Liver (tissue), 9 donors: ENCODE results near the gene ARL3. TPM values are rescaled to one million over a fixed set of nuclear protein-coding genes. Genes with fewer than 3 reads are reported as not detected.

Experiments
- DNase-seq: peaks from one replicate; pipeline ENCODE4 v3.0.0-alpha.2; 2017; ENCODE audit warnings: low spot score
- H3K27ac ChIP-seq, 2 donors: one replicate each; pipeline ENCODE4 v1.7.0; 2013; ENCODE audit warnings: inconsistent platforms in 2 of 2, low read length in 2 of 2, control low read depth in 1 of 2, low read depth in 1 of 2, mild to moderate bottlenecking in 1 of 2
- H3K27me3 ChIP-seq, 4 donors: one replicate each; pipeline versions ENCODE4 v1.6.1 to v1.7.0; 2013; ENCODE audit warnings: low read length in 3 of 4, inconsistent platforms in 1 of 4, mild to moderate bottlenecking in 1 of 4, moderate library complexity in 1 of 4; ENCODE audit not compliant: control insufficient read depth in 4 of 4, insufficient read depth in 4 of 4
- H3K36me3 ChIP-seq, 4 donors: one replicate each; pipeline versions ENCODE4 v1.6.1 to v1.7.0; 2013; ENCODE audit warnings: low read length in 3 of 4, mild to moderate bottlenecking in 3 of 4, low read depth in 1 of 4, moderate library complexity in 1 of 4; ENCODE audit not compliant: control insufficient read depth in 4 of 4, insufficient read depth in 3 of 4
- H3K4me1 ChIP-seq, 4 donors: one replicate each; pipeline versions ENCODE4 v1.6.1 to v1.7.0; 2013; ENCODE audit warnings: low read length in 3 of 4, mild to moderate bottlenecking in 3 of 4, moderate library complexity in 1 of 4; ENCODE audit not compliant: control insufficient read depth in 4 of 4, insufficient read depth in 4 of 4
- H3K4me3 ChIP-seq, 3 donors: one replicate each; pipeline versions ENCODE4 v1.6.1 to v1.7.0; 2013; ENCODE audit warnings: low read length in 3 of 3, control low read depth in 1 of 3, low read depth in 1 of 3, mild to moderate bottlenecking in 1 of 3
- H3K9ac ChIP-seq, 2 donors: one replicate each; pipeline ENCODE4 v1.7.0; 2013; ENCODE audit warnings: low read length in 2 of 2, mild to moderate bottlenecking in 2 of 2, moderate library complexity in 2 of 2, control low read depth in 1 of 2, low read depth in 1 of 2
- H3K9me3 ChIP-seq, 4 donors: one replicate each; pipeline versions ENCODE4 v1.6.1 to v1.7.0; 2013; ENCODE audit warnings: low read length in 3 of 4; ENCODE audit not compliant: control insufficient read depth in 4 of 4
- EGR1 ChIP-seq, 2 donors: IDR thresholded peaks; 2 replicates each; pipeline ENCODE4 v1.6.1; 2016 to 2018; ENCODE audit warnings: antibody characterized with exemption in 2 of 2, low read depth in 2 of 2
- FOXA1 ChIP-seq: IDR thresholded peaks from 2 replicates; pipeline ENCODE4 v1.6.1; 2016; ENCODE audit warnings: antibody characterized with exemption
- FOXA2 ChIP-seq: IDR thresholded peaks from 2 replicates; pipeline ENCODE4 v1.6.1; 2016; ENCODE audit warnings: antibody characterized with exemption
- GABPA ChIP-seq, 2 donors: IDR thresholded peaks in 1 of 2; conservative IDR thresholded peaks in 1 of 2; 2 replicates each; pipeline ENCODE4 v1.6.1; 2016; ENCODE audit warnings: antibody characterized with exemption in 2 of 2, mild to moderate bottlenecking in 1 of 2, moderate library complexity in 1 of 2
- HNF4A ChIP-seq, 2 donors: conservative IDR thresholded peaks; 2 replicates each; pipeline ENCODE4 v1.6.1; 2016; ENCODE audit warnings: antibody characterized with exemption in 2 of 2, mild to moderate bottlenecking in 2 of 2
- HNF4G ChIP-seq: IDR thresholded peaks from 2 replicates; pipeline ENCODE4 v1.6.1; 2016; ENCODE audit warnings: antibody characterized with exemption
- NR2F2 ChIP-seq: IDR thresholded peaks from 2 replicates; pipeline ENCODE4 v1.6.1; 2016; ENCODE audit warnings: antibody characterized with exemption
- RAD21 ChIP-seq, 2 donors: IDR thresholded peaks; 2 replicates each; pipeline ENCODE4 v1.6.1; 2016; ENCODE audit warnings: antibody characterized with exemption in 2 of 2, mild to moderate bottlenecking in 2 of 2
- SP1 ChIP-seq: IDR thresholded peaks from 2 replicates; pipeline ENCODE4 v1.6.1; 2018; ENCODE audit warnings: antibody characterized with exemption, mild to moderate bottlenecking
- YY1 ChIP-seq: IDR thresholded peaks from 2 replicates; pipeline ENCODE4 v1.6.1; 2016; ENCODE audit warnings: antibody characterized with exemption, mild to moderate bottlenecking
- WGBS: extraction: QIAGEN DNeasy Blood & Tissue Kit; methylation state at CpG from one replicate; pipeline ENCODE4 v1.1.7; 2013; 5-methylcytosine and 5-hydroxymethylcytosine counted together
- polyA plus RNA-seq, 2 donors: library from polyadenylated mRNA; stranded (reverse) in 1 of 2; unstranded in 1 of 2; fragments of 200-250 nt in 1 of 2; fragments of >200 nt in 1 of 2; fragmentation: Nextera tagmentation in 1 of 2; extraction: Ambion mirVana in 1 of 2; gene quantifications; one replicate each; pipeline versions ENCODE4 v1.2.1 to v1.2.3, GENCODE V29; 2013 to 2015
- total RNA-seq, 2 donors: library from RNA; depleted of rRNA; stranded (reverse); fragments of >200 nt; gene quantifications; one replicate each; pipeline ENCODE4 v1.2.3, GENCODE V29; 2014
- TF ChIP-seq, protein P1 (sequence below): IDR thresholded peaks from 2 replicates; pipeline ENCODE4 v1.6.1; 2016; ENCODE audit warnings: antibody characterized with exemption
- TF ChIP-seq, protein P2 (sequence below): fragments of 150-350 bp; IDR thresholded peaks from 2 replicates; pipeline ENCODE4 v1.5.1; 2017; ENCODE audit warnings: improper control_type of control experiment, low read depth, low read length; ENCODE audit not compliant: missing input control
- TF ChIP-seq, protein P3 (sequence below): IDR thresholded peaks from 2 replicates; pipeline ENCODE4 v1.6.1; 2016; ENCODE audit warnings: antibody characterized with exemption, mild to moderate bottlenecking
- TF ChIP-seq, protein P4 (sequence below): IDR thresholded peaks from 2 replicates; pipeline ENCODE4 v1.6.1; 2016; ENCODE audit warnings: antibody characterized with exemption
- donor health status: healthy.
- donor health status: healthy.
- donor health status: healthy.
- donor health status: healthy.
- donor health status: healthy.

ARL3 gene
- total and polyA plus RNA-seq, 4 donors: 1.0 to 2.5 (median 2.3) TPM

DNA sequence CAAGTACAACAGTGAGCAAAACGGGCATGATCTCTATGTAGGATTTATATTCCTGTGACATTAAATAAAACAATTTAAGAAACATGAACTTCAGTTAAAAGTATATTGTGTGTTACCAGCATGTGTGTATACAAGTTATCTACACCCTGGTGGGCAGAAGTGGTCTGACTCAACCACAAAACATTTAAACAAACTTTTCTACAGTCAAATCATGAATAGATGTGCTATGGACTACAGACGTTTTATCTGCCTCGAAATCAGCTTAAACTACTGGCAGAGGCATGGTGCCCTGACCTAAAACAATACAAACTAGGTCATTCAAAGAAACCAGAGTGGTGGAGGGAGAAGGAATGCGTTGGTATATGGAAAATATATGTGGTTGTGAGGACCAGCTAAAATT is 3.6 kb downstream of the ARL3 start:
- Histone ChIP-seq H3K4me1 (peaks cover 4 to 21% (median 15%) of the 10 kb centered on the region in 4 donors), H3K27ac (no peak overlapping the region)
- 76% methylated on average over 4 of the region's 4 CpGs for WGBS

DNA sequence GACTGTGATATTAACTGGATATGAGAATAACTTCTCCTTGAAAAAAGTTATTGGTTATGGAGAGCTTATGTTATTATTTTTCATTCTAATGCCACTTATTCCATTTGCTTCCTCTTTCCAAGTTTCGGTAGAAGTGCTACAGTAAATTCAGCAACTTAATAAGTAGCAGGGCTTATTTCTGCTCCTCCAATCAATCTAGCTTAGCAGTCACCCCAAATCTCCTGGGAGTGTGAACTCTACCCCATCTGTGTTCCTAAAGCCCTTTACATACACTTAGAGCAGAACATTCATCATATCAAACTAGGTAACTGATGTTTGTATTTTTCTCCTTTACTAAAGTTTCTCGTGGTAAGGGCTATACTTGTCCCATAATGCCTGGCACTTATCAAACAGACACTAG is 8.7 kb downstream of the ARL3 start:
- no peaks in the 10 kb centered on the region for H3K27me3 ChIP-seq
- 81% methylated on average over 2 of the region's 2 CpGs for WGBS
- no peaks in the 10 kb centered on the region for H3K9me3 ChIP-seq
- TF ChIP-seq SP1 (no peak), NR2F2 (no peak), FOXA1 (no peak)
- TF ChIP-seq, protein P1, sequence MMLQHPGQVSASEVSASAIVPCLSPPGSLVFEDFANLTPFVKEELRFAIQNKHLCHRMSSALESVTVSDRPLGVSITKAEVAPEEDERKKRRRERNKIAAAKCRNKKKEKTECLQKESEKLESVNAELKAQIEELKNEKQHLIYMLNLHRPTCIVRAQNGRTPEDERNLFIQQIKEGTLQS: no peak
- no peak overlapping the region for H3K27ac ChIP-seq
- H3K4me1 ChIP-seq: no peaks in the 10 kb centered on the region
- DNase-seq: no peak
- H3K4me3 ChIP-seq: no peak overlapping the region
- no peak overlapping the region for H3K9ac ChIP-seq
- H3K36me3 ChIP-seq: no peaks in the 10 kb centered on the region

More for the DNA sequence above, 3.6 kb downstream of the ARL3 start:
- DNase-seq: no peak
- H3K9ac ChIP-seq: no peak overlapping the region
- no peaks in the 10 kb centered on the region for H3K9me3 ChIP-seq
- TF ChIP-seq, protein P2, sequence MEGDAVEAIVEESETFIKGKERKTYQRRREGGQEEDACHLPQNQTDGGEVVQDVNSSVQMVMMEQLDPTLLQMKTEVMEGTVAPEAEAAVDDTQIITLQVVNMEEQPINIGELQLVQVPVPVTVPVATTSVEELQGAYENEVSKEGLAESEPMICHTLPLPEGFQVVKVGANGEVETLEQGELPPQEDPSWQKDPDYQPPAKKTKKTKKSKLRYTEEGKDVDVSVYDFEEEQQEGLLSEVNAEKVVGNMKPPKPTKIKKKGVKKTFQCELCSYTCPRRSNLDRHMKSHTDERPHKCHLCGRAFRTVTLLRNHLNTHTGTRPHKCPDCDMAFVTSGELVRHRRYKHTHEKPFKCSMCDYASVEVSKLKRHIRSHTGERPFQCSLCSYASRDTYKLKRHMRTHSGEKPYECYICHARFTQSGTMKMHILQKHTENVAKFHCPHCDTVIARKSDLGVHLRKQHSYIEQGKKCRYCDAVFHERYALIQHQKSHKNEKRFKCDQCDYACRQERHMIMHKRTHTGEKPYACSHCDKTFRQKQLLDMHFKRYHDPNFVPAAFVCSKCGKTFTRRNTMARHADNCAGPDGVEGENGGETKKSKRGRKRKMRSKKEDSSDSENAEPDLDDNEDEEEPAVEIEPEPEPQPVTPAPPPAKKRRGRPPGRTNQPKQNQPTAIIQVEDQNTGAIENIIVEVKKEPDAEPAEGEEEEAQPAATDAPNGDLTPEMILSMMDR: no peak
- TF ChIP-seq YY1 (no peak), RAD21 (IDR thresholded peaks at IDR 0.05) (no peak), GABPA (IDR thresholded peaks at IDR 0.05 in 1 of 2, conservative IDR thresholded peaks at IDR 0.05 in 1 of 2) (no peak), HNF4G (no peak), FOXA2 (no peak), EGR1 (IDR thresholded peaks at IDR 0.05; ENCODE audit: low read depth in 2 of 2) (no peak), HNF4A (conservative IDR thresholded peaks at IDR 0.05) (no peak), SP1 (no peak)
- TF ChIP-seq, protein P3, sequence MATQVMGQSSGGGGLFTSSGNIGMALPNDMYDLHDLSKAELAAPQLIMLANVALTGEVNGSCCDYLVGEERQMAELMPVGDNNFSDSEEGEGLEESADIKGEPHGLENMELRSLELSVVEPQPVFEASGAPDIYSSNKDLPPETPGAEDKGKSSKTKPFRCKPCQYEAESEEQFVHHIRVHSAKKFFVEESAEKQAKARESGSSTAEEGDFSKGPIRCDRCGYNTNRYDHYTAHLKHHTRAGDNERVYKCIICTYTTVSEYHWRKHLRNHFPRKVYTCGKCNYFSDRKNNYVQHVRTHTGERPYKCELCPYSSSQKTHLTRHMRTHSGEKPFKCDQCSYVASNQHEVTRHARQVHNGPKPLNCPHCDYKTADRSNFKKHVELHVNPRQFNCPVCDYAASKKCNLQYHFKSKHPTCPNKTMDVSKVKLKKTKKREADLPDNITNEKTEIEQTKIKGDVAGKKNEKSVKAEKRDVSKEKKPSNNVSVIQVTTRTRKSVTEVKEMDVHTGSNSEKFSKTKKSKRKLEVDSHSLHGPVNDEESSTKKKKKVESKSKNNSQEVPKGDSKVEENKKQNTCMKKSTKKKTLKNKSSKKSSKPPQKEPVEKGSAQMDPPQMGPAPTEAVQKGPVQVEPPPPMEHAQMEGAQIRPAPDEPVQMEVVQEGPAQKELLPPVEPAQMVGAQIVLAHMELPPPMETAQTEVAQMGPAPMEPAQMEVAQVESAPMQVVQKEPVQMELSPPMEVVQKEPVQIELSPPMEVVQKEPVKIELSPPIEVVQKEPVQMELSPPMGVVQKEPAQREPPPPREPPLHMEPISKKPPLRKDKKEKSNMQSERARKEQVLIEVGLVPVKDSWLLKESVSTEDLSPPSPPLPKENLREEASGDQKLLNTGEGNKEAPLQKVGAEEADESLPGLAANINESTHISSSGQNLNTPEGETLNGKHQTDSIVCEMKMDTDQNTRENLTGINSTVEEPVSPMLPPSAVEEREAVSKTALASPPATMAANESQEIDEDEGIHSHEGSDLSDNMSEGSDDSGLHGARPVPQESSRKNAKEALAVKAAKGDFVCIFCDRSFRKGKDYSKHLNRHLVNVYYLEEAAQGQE: no peak
- TF ChIP-seq, protein P4, sequence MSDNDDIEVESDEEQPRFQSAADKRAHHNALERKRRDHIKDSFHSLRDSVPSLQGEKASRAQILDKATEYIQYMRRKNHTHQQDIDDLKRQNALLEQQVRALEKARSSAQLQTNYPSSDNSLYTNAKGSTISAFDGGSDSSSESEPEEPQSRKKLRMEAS: no peak
- no peak overlapping the region for H3K4me3 ChIP-seq
- no peaks in the 10 kb centered on the region for H3K27me3 ChIP-seq
- H3K36me3 ChIP-seq: no peaks in the 10 kb centered on the region
